GM21447 (cell line): ENCODE results near the gene CLRN3.

Experiments
- ATAC-seq: cut with Tn5 transposase; IDR thresholded peaks from one replicate; pipeline ENCODE4 v1.9.1; 2021; ENCODE audit not compliant: unreplicated experiment

CLRN3 gene

GRCh38 chr10:127899766-127900387 lies 7.1 kb upstream of the CLRN3 start:
- ATAC-seq = no peak

GRCh38 chr10:127897177-127897576 lies 4.4 kb upstream of the CLRN3 start:
- no peak for ATAC-seq

GRCh38 chr10:127896590-127896989 lies 3.8 kb upstream of the CLRN3 start:
- no peak for ATAC-seq

GRCh38 chr10:127894146-127894545 lies 1.4 kb upstream of the CLRN3 start:
- no peak for ATAC-seq

- no peak for ATAC-seq
Observed at GRCh38 chr10:127890832-127891334, 1.9 kb downstream of the CLRN3 start.

GRCh38 chr10:127890216-127890615 lies 2.5 kb downstream of the CLRN3 start:
- no peak for ATAC-seq

GRCh38 chr10:127889605-127890195 lies 3.0 kb downstream of the CLRN3 start:
- no peak for ATAC-seq

- no peak for ATAC-seq
Observed at GRCh38 chr10:127888521-127889312, 4.0 kb downstream of the CLRN3 start.

GRCh38 chr10:127887541-127888415 lies 5.0 kb downstream of the CLRN3 start:
- ATAC-seq = no peak

- ATAC-seq = no peak
Observed at GRCh38 chr10:127886371-127887051, 6.2 kb downstream of the CLRN3 start.

GRCh38 chr10:127884501-127884900 lies 8.2 kb downstream of the CLRN3 start:
- no peak for ATAC-seq

GRCh38 chr10:127883516-127883915 lies 9.2 kb downstream of the CLRN3 start:
- ATAC-seq = no peak

- no peak for ATAC-seq
Observed at GRCh38 chr10:127882801-127883459, 9.8 kb downstream of the CLRN3 start.

- ATAC-seq = no peak
Observed at GRCh38 chr10:127882391-127882790, 10.3 kb downstream of the CLRN3 start.

GRCh38 chr10:127881262-127881661 lies 11.5 kb downstream of the CLRN3 start:
- ATAC-seq = no peak

GRCh38 chr10:127880557-127880956 lies 12.2 kb downstream of the CLRN3 start:
- ATAC-seq = no peak

GRCh38 chr10:127878475-127879055 lies 14.2 kb downstream of the CLRN3 start:
- ATAC-seq = no peak

- no peak for ATAC-seq
Observed at GRCh38 chr10:127877699-127878098, 15.0 kb downstream of the CLRN3 start.

- no peak for ATAC-seq
Observed at GRCh38 chr10:127877116-127877515, 15.6 kb downstream of the CLRN3 start.

- ATAC-seq = no peak
Observed at GRCh38 chr10:127875916-127876315, 16.8 kb downstream of the CLRN3 start.
